HepG2 (cell line): ENCODE data around the gene SAA1. TPM values are rescaled to one million over a fixed set of nuclear protein-coding genes. Genes with fewer than 3 reads are reported as not detected.
A peak's percentile ranks its signal among the peaks of the same experiment; 100 is the strongest.

Source experiments
- ASH2L ChIP-seq: fragments of 300-600, 200-600 bp; sonication (generic); IDR thresholded peaks from 2 replicates; pipeline ENCODE4 v1.7.0; 2017; ENCODE audit warnings: low read depth, mild to moderate bottlenecking, moderate library complexity, mixed read lengths, low read length; ENCODE audit not compliant: insufficient read length
- EHMT2 ChIP-seq: fragments of 200-600 bp; sonication (generic); IDR thresholded peaks from 2 replicates; pipeline ENCODE4 v1.7.0; 2017; ENCODE audit warnings: antibody characterized with exemption, low read depth, low read length, borderline replicate concordance
- GATAD2A ChIP-seq: IDR thresholded peaks from 2 replicates; pipeline ENCODE4 v1.6.1; 2016
- GFI1 ChIP-seq: sonication (generic); formaldehyde crosslinking; IDR thresholded peaks from 2 replicates; pipeline ENCODE4 v1.5.0; 2020; ENCODE audit warnings: missing genetic modification reagents, mild to moderate bottlenecking, borderline replicate concordance
- HDAC2 ChIP-seq: sonication (generic); formaldehyde crosslinking; IDR thresholded peaks from 2 replicates; pipeline ENCODE4 v1.4.0; 2020; ENCODE audit warnings: missing genetic modification reagents
- HDAC6 ChIP-seq: fragments of 200-600 bp; sonication (generic); IDR thresholded peaks from 2 replicates; pipeline ENCODE4 v1.7.0; 2017; ENCODE audit warnings: mild to moderate bottlenecking, antibody characterized with exemption, low read length, low read depth
- HES4 ChIP-seq: sonication (generic); formaldehyde crosslinking; IDR thresholded peaks from 2 replicates; pipeline ENCODE4 v1.9.0; 2021; ENCODE audit warnings: mild to moderate bottlenecking, missing genetic modification reagents, borderline replicate concordance
- HMG20B ChIP-seq: conservative IDR thresholded peaks from 2 replicates; pipeline ENCODE4 v1.6.1; 2016; ENCODE audit warnings: missing genetic modification reagents, missing compliant biosample characterization
- HNF4G ChIP-seq, 2 experiments: sonication (generic) in 1 of 2; formaldehyde crosslinking in 1 of 2; IDR thresholded peaks; 2 replicates each; pipeline versions ENCODE4 v1.4.0 to v1.6.1; 2011 to 2020; ENCODE audit warnings: borderline replicate concordance in 2 of 2, low read depth in 2 of 2, mild to moderate bottlenecking in 2 of 2, low read length in 1 of 2, missing genetic modification reagents in 1 of 2, moderate library complexity in 1 of 2
- KDM6A ChIP-seq: IDR thresholded peaks from 2 replicates; pipeline ENCODE4 v1.6.1; 2016; ENCODE audit warnings: low read depth
- MAFK ChIP-seq, 2 experiments: IDR thresholded peaks in 1 of 2; conservative IDR thresholded peaks in 1 of 2; 2 replicates each; pipeline ENCODE4 v1.6.1; 2011; ENCODE audit warnings: improper control_type of control experiment in 2 of 2, low read length in 2 of 2
- NR2F6 ChIP-seq, 2 experiments: IDR thresholded peaks; 2 replicates each; pipeline ENCODE4 v1.6.1; 2016; ENCODE audit warnings: antibody characterized with exemption in 1 of 2, mild to moderate bottlenecking in 1 of 2
- PLRG1 ChIP-seq: fragments of 450-650 bp; conservative IDR thresholded peaks from 2 replicates; pipeline ENCODE4 v1.6.1; 2016
- RCOR2 ChIP-seq: IDR thresholded peaks from 2 replicates; pipeline ENCODE4 v1.6.1; 2016; ENCODE audit warnings: missing biosample characterization, missing genetic modification reagents
- SOX13 ChIP-seq, 3 experiments: fragments of 450-650 bp in 1 of 3; sonication (generic) in 1 of 3; formaldehyde crosslinking in 1 of 3; IDR thresholded peaks in 2 of 3; conservative IDR thresholded peaks in 1 of 3; 2 replicates each; pipeline versions ENCODE4 v1.5.0 to v1.6.1; 2016 to 2020; ENCODE audit warnings: antibody characterized with exemption in 1 of 3, mild to moderate bottlenecking in 1 of 3, missing compliant biosample characterization in 1 of 3, missing genetic modification reagents in 1 of 3, moderate library complexity in 1 of 3
- SP5 ChIP-seq: IDR thresholded peaks from 2 replicates; pipeline ENCODE4 v1.6.1; 2016; ENCODE audit warnings: low read depth, borderline replicate concordance
- WIZ ChIP-seq: sonication (generic); formaldehyde crosslinking; IDR thresholded peaks from 2 replicates; pipeline ENCODE4 v1.5.1; 2020; ENCODE audit warnings: mild to moderate bottlenecking, missing genetic modification reagents
- ZMYM4 ChIP-seq: sonication (generic); formaldehyde crosslinking; IDR thresholded peaks from 2 replicates; pipeline ENCODE4 v1.8.1; 2023; ENCODE audit warnings: mild to moderate bottlenecking, missing genetic modification reagents
- ZNF331 ChIP-seq: sonication (generic); formaldehyde crosslinking; IDR thresholded peaks from 2 replicates; pipeline ENCODE4 v1.4.0; 2020; ENCODE audit warnings: missing genetic modification reagents
- ZSCAN31 ChIP-seq: sonication (generic); formaldehyde crosslinking; IDR thresholded peaks from 2 replicates; pipeline ENCODE4 v1.5.0; 2020; ENCODE audit warnings: low read depth, mild to moderate bottlenecking, missing genetic modification reagents
- polyA plus RNA-seq, 8 experiments: library from polyadenylated mRNA; depleted of rRNA in 3 of 8; stranded (reverse) in 7 of 8; unstranded in 1 of 8; fragments of >200 nt; fragmentation: Illumina TruSeq in 4 of 8; extraction: Trizol in 4 of 8; gene quantifications; 2 replicates each; pipeline versions ENCODE4 v1.2.1 to v1.2.3, GENCODE V29; 2011 to 2016; ENCODE audit warnings: low read depth in 4 of 8, missing spikeins in 1 of 8, mixed read lengths in 1 of 8; ENCODE audit not compliant: insufficient read depth in 1 of 8
- total RNA-seq, 5 experiments: library from RNA; depleted of rRNA; stranded (reverse); fragments of >200 nt; fragmentation: Illumina TruSeq; extraction: Trizol; gene quantifications; 2 replicates each; pipeline ENCODE4 v1.2.3, GENCODE V29; 2016; ENCODE audit warnings: low read depth in 1 of 5
- TF ChIP-seq, protein P1 (sequence below): sonication (generic); formaldehyde crosslinking; IDR thresholded peaks from 2 replicates; pipeline ENCODE4 v1.5.0; 2020; ENCODE audit warnings: mild to moderate bottlenecking, missing genetic modification reagents, borderline replicate concordance
- TF ChIP-seq, protein P2 (sequence below): sonication (generic); formaldehyde crosslinking; IDR thresholded peaks from 2 replicates; pipeline ENCODE4 v1.4.0; 2020; ENCODE audit warnings: mild to moderate bottlenecking, missing genetic modification reagents
- TF ChIP-seq, protein P3 (sequence below): sonication (generic); formaldehyde crosslinking; IDR thresholded peaks from 2 replicates; pipeline ENCODE4 v1.8.1; 2023; ENCODE audit warnings: mild to moderate bottlenecking, missing genetic modification reagents

SAA1 gene
- total and polyA plus RNA-seq, 2 of the 13 experiments (the other 11 are each of a cell fraction or from before 2014, with no cell fraction given), result not detected

GRCh38 chr11:18259259-18259658, 6.8 kb upstream of the SAA1 start (continued):
- TF ChIP-seq KDM6A (CRISPR knock-in tag) (no peak), RCOR2 (CRISPR knock-in tag) (0 out of 2 replicates have a peak, but pooled peaks have one; percentile 18), SP5 (CRISPR knock-in tag) (no peak), ZNF331 (peak; percentile 71), NR2F6 (IDR thresholded peaks at IDR 0.05) (peak; percentile 23; the same call in 1 of the 2 replicates), NR2F6 (CRISPR knock-in tag; IDR thresholded peaks at IDR 0.05) (0 out of 2 replicates have a peak, but pooled peaks have one; percentile 20), ASH2L (peak; percentile 23), GATAD2A (CRISPR knock-in tag) (peak; percentile 60), ZMYM4 (CRISPR knock-in tag) (peak; percentile 60), EHMT2 (0 out of 2 replicates have a peak, but pooled peaks have one; percentile 41), MAFK (conservative IDR thresholded peaks at IDR 0.05 in 1 of 2, IDR thresholded peaks at IDR 0.05 in 1 of 2; ENCODE audit: low read length in 2 of 2) (no peak), SOX13 (IDR thresholded peaks at IDR 0.05) (no peak), SOX13 (CRISPR knock-in tag; conservative IDR thresholded peaks at IDR 0.05 in 1 of 2, IDR thresholded peaks at IDR 0.05 in 1 of 2) (peak in 1 of 2 experiments; percentile 19; a peak in 1 of 4 replicates), HES4 (CRISPR knock-in tag) (no peak), HMG20B (CRISPR knock-in tag) (0 out of 2 replicates have a peak, but pooled peaks have one; percentile 36), GFI1 (CRISPR knock-in tag) (peak; percentile 87), HDAC2 (CRISPR knock-in tag) (peak; percentile 27; the same call in 1 of the 2 replicates), WIZ (CRISPR knock-in tag) (0 out of 2 replicates have a peak, but pooled peaks have one; percentile 56), ZSCAN31 (CRISPR knock-in tag) (0 out of 2 replicates have a peak, but pooled peaks have one; percentile 52), HNF4G (IDR thresholded peaks at IDR 0.05; ENCODE audit: borderline replicate concordance, low read depth, low read length) (peak; percentile 60; the same call in 1 of the 2 replicates), HNF4G (CRISPR knock-in tag; IDR thresholded peaks at IDR 0.05; ENCODE audit: borderline replicate concordance, low read depth) (peak; percentile 29; the same call in 1 of the 2 replicates), PLRG1 (no peak), HDAC6 (no peak)
- TF ChIP-seq, protein P1, sequence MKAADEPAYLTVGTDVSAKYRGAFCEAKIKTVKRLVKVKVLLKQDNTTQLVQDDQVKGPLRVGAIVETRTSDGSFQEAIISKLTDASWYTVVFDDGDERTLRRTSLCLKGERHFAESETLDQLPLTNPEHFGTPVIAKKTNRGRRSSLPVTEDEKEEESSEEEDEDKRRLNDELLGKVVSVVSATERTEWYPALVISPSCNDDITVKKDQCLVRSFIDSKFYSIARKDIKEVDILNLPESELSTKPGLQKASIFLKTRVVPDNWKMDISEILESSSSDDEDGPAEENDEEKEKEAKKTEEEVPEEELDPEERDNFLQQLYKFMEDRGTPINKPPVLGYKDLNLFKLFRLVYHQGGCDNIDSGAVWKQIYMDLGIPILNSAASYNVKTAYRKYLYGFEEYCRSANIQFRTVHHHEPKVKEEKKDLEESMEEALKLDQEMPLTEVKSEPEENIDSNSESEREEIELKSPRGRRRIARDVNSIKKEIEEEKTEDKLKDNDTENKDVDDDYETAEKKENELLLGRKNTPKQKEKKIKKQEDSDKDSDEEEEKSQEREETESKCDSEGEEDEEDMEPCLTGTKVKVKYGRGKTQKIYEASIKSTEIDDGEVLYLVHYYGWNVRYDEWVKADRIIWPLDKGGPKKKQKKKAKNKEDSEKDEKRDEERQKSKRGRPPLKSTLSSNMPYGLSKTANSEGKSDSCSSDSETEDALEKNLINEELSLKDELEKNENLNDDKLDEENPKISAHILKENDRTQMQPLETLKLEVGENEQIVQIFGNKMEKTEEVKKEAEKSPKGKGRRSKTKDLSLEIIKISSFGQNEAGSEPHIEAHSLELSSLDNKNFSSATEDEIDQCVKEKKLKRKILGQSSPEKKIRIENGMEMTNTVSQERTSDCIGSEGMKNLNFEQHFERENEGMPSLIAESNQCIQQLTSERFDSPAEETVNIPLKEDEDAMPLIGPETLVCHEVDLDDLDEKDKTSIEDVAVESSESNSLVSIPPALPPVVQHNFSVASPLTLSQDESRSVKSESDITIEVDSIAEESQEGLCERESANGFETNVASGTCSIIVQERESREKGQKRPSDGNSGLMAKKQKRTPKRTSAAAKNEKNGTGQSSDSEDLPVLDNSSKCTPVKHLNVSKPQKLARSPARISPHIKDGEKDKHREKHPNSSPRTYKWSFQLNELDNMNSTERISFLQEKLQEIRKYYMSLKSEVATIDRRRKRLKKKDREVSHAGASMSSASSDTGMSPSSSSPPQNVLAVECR, result no peak
- TF ChIP-seq, protein P2, sequence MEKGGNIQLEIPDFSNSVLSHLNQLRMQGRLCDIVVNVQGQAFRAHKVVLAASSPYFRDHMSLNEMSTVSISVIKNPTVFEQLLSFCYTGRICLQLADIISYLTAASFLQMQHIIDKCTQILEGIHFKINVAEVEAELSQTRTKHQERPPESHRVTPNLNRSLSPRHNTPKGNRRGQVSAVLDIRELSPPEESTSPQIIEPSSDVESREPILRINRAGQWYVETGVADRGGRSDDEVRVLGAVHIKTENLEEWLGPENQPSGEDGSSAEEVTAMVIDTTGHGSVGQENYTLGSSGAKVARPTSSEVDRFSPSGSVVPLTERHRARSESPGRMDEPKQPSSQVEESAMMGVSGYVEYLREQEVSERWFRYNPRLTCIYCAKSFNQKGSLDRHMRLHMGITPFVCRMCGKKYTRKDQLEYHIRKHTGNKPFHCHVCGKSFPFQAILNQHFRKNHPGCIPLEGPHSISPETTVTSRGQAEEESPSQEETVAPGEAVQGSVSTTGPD (CRISPR knock-in tag), result peak; percentile 59; the same call in 1 of the 2 replicates
- TF ChIP-seq, protein P3, sequence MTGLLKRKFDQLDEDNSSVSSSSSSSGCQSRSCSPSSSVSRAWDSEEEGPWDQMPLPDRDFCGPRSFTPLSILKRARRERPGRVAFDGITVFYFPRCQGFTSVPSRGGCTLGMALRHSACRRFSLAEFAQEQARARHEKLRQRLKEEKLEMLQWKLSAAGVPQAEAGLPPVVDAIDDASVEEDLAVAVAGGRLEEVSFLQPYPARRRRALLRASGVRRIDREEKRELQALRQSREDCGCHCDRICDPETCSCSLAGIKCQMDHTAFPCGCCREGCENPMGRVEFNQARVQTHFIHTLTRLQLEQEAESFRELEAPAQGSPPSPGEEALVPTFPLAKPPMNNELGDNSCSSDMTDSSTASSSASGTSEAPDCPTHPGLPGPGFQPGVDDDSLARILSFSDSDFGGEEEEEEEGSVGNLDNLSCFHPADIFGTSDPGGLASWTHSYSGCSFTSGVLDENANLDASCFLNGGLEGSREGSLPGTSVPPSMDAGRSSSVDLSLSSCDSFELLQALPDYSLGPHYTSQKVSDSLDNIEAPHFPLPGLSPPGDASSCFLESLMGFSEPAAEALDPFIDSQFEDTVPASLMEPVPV (CRISPR knock-in tag), result no peak
